ENCODE measurements around the gene PKDCC. TPM values are rescaled to one million over a fixed set of nuclear protein-coding genes. Genes with fewer than 3 reads are reported as not detected.
A peak's percentile ranks its signal among the peaks of the same experiment; 100 is the strongest.

Gene PKDCC
- total and polyA plus RNA-seq, 2 of the 8 experiments (the other 6 are each of a cell fraction or from before 2014, with no cell fraction given), result 49.9 to 80.1 TPM

DNA sequence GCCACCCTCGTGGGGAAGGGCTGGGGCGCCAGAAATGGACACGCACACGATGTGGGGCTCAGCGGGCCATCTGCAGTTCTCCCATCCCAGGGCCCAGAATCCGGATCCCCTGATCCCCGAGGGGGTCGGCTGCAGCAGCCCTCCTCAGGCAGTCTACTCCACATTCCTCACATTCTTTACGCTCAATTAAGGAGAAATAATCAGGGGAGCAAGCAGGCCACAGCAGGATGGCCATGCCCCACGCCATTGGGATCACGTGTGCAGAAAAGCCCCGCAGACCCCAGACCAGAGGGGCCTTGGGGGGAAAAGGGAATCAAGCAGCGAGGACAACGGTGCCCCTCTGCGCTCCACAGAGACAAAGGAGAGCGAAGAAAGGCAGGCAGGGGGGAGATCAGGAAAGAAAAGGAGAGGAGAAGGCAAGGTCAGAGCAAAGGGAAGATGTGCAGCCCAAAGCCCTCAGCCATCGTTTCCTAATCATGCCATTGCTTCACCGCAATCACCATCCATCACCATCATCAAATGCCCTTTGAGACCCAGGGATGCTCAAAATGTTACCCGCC is 17.5 kb upstream of the PKDCC start (continued):
- TF ChIP-seq, protein P1, sequence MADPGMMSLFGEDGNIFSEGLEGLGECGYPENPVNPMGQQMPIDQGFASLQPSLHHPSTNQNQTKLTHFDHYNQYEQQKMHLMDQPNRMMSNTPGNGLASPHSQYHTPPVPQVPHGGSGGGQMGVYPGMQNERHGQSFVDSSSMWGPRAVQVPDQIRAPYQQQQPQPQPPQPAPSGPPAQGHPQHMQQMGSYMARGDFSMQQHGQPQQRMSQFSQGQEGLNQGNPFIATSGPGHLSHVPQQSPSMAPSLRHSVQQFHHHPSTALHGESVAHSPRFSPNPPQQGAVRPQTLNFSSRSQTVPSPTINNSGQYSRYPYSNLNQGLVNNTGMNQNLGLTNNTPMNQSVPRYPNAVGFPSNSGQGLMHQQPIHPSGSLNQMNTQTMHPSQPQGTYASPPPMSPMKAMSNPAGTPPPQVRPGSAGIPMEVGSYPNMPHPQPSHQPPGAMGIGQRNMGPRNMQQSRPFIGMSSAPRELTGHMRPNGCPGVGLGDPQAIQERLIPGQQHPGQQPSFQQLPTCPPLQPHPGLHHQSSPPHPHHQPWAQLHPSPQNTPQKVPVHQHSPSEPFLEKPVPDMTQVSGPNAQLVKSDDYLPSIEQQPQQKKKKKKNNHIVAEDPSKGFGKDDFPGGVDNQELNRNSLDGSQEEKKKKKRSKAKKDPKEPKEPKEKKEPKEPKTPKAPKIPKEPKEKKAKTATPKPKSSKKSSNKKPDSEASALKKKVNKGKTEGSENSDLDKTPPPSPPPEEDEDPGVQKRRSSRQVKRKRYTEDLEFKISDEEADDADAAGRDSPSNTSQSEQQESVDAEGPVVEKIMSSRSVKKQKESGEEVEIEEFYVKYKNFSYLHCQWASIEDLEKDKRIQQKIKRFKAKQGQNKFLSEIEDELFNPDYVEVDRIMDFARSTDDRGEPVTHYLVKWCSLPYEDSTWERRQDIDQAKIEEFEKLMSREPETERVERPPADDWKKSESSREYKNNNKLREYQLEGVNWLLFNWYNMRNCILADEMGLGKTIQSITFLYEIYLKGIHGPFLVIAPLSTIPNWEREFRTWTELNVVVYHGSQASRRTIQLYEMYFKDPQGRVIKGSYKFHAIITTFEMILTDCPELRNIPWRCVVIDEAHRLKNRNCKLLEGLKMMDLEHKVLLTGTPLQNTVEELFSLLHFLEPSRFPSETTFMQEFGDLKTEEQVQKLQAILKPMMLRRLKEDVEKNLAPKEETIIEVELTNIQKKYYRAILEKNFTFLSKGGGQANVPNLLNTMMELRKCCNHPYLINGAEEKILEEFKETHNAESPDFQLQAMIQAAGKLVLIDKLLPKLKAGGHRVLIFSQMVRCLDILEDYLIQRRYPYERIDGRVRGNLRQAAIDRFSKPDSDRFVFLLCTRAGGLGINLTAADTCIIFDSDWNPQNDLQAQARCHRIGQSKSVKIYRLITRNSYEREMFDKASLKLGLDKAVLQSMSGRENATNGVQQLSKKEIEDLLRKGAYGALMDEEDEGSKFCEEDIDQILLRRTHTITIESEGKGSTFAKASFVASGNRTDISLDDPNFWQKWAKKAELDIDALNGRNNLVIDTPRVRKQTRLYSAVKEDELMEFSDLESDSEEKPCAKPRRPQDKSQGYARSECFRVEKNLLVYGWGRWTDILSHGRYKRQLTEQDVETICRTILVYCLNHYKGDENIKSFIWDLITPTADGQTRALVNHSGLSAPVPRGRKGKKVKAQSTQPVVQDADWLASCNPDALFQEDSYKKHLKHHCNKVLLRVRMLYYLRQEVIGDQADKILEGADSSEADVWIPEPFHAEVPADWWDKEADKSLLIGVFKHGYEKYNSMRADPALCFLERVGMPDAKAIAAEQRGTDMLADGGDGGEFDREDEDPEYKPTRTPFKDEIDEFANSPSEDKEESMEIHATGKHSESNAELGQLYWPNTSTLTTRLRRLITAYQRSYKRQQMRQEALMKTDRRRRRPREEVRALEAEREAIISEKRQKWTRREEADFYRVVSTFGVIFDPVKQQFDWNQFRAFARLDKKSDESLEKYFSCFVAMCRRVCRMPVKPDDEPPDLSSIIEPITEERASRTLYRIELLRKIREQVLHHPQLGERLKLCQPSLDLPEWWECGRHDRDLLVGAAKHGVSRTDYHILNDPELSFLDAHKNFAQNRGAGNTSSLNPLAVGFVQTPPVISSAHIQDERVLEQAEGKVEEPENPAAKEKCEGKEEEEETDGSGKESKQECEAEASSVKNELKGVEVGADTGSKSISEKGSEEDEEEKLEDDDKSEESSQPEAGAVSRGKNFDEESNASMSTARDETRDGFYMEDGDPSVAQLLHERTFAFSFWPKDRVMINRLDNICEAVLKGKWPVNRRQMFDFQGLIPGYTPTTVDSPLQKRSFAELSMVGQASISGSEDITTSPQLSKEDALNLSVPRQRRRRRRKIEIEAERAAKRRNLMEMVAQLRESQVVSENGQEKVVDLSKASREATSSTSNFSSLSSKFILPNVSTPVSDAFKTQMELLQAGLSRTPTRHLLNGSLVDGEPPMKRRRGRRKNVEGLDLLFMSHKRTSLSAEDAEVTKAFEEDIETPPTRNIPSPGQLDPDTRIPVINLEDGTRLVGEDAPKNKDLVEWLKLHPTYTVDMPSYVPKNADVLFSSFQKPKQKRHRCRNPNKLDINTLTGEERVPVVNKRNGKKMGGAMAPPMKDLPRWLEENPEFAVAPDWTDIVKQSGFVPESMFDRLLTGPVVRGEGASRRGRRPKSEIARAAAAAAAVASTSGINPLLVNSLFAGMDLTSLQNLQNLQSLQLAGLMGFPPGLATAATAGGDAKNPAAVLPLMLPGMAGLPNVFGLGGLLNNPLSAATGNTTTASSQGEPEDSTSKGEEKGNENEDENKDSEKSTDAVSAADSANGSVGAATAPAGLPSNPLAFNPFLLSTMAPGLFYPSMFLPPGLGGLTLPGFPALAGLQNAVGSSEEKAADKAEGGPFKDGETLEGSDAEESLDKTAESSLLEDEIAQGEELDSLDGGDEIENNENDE (IDR thresholded peaks at IDR 0.05; ENCODE audit: insufficient replicate concordance, low read length), result no peak
- TF ChIP-seq YY1 (IDR thresholded peaks at IDR 0.05; ENCODE audit: low read depth, low read length) (peak; percentile 53), GABPA (IDR thresholded peaks at IDR 0.05; ENCODE audit: borderline replicate concordance, insufficient read depth, low read length) (no peak), SIX5 (IDR thresholded peaks at IDR 0.05; ENCODE audit: low read depth, low read length) (no peak), MAX (IDR thresholded peaks at IDR 0.05) (peak; percentile 84), NANOG (IDR thresholded peaks at IDR 0.05; ENCODE audit: insufficient read depth, low read depth, low read length, poor library complexity, severe bottlenecking) (no peak), RBBP5 (IDR thresholded peaks at IDR 0.05; ENCODE audit: borderline replicate concordance, low read depth, low read length) (peak; percentile 96), SRF (IDR thresholded peaks at IDR 0.05; ENCODE audit: low read depth, low read length) (no peak)
- TF ChIP-seq, protein P2, sequence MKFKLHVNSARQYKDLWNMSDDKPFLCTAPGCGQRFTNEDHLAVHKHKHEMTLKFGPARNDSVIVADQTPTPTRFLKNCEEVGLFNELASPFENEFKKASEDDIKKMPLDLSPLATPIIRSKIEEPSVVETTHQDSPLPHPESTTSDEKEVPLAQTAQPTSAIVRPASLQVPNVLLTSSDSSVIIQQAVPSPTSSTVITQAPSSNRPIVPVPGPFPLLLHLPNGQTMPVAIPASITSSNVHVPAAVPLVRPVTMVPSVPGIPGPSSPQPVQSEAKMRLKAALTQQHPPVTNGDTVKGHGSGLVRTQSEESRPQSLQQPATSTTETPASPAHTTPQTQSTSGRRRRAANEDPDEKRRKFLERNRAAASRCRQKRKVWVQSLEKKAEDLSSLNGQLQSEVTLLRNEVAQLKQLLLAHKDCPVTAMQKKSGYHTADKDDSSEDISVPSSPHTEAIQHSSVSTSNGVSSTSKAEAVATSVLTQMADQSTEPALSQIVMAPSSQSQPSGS (IDR thresholded peaks at IDR 0.05; ENCODE audit: low read length), result no peak
